Measurements from ENCODE around the gene SELENOH.

GRCh38 chr11:57751176-57751575 lies 9.9 kb downstream of the SELENOH start:
- no peak for TF ChIP-seq CTCF (IDR thresholded peaks at IDR 0.05)
- TF ChIP-seq POLR2A (IDR thresholded peaks at IDR 0.05) = no peak

Measured in esophagus squamous epithelium (tissue), 4 donors.